Glomerular endothelial cell (primary cell): ENCODE measurements around the gene FGF14. TPM values are rescaled to one million over a fixed set of nuclear protein-coding genes. Genes with fewer than 3 reads are reported as not detected.
A peak's percentile ranks its signal among the peaks of the same experiment; 100 is the strongest.

Experiments
- DNase-seq: peaks from one replicate; pipeline ENCODE4 v3.0.0-alpha.2; 2011; ENCODE audit warnings: low read depth, low spot score; ENCODE audit errors: extremely low read depth
- total RNA-seq: library from RNA; depleted of rRNA; stranded (reverse); fragments of >200 nt; gene quantifications from 2 replicates; pipeline ENCODE4 v1.2.3, GENCODE V29; 2015

FGF14 gene
- total RNA-seq, 1 donor from 2014 or later = 0.06 TPM

DNA sequence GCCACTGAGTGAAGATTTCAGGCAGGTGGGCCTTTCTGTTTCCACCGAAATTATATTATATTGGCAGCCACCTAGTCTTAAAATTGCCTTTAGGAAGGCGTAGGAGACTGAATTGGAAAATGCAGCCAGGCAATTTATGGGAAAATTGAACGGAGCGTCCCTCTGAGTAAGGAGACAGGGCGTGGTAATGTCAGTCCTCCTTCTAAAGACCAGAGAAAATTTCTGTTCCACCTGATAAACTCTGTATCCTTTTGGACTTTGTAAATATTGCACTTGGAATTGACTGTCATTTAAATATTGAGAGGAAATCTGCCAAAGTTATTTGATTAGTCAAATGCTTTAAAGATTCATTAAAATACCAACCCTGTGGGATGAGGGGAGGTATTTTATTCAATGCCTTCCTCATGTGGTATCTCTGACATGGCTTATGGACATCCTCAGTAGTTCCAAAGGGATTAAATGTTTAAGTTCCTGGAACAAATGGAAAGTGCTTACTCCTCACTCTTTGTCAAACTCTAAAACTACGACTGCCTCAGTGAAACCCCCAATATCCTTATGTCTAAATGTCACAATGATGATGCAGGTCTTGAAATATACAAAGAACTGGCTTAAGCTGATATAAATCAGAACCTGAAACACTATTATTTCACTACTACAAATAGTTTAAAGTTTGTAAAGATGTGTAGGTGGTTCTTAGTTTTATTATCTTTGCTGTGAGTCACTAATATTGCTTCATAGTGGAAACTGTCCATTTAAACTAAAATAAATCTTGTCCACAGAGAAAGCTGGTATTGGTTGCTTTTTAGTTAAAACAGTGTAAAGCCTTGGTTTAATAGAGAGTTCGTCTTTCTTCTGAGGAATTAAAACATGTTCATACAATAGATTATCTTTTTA, 203.2 kb downstream of the FGF14 start:
- DNase-seq = no peak

DNA sequence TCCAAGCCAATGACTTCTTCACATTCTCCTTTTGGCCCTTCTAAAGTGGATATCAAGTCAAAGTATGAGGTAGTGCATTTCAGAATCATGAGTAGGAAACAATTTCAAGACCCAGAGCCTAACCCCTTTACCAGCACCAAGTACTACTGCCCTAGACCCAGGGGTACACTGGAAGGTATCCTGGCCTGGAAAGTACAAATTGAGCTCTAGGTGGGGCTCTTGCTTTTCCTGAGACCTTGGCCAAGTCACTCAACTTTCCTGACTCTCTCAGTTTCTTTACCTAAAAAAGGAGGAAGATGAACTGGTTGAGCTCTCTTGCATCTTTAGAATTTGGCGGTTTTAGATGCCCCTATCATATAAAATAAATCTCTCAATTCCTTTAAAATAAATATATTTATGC, 204.7 kb downstream of the FGF14 start:
- DNase-seq = no peak

DNA sequence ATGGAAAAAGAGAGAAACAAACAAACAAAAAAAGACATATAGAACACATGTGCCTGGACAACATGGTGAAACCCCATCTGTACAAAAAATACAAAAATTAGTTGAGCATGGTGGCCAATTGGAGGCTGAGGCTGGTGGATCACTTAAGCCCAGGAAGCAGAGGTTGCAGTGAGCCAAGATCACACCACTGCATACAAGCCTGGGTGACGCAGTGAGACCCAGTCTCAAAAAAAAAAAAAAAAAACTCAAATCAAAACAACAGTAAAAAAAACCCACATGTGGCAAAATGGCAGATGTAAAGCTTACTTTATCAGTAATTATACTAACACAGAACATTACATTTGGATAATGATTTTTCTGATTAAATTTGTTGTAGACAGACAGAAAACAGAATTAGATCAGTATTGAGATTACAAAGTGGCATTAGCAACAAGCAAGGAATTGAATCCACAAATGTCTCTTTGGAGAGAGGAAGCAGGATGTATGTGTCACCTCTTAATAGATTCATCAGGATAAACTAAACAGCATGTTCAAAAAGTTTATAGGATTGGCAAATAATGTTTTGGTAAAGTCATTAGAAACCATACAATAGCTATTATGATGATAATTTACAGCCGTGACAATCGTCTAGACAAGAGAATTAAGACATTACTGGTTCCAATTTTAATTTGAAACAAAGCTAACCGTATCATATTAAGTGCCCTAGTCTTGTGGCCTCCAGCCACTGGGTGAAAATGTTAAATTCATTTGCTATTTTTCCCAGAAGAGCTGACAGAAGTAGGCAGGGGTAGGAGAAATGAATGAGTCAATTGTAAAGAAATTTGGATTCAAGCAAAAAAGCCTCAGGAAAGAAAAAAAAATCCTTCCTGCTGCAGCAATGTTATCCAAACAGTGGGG, 206.0 kb downstream of the FGF14 start:
- DNase-seq = peak; percentile 25

DNA sequence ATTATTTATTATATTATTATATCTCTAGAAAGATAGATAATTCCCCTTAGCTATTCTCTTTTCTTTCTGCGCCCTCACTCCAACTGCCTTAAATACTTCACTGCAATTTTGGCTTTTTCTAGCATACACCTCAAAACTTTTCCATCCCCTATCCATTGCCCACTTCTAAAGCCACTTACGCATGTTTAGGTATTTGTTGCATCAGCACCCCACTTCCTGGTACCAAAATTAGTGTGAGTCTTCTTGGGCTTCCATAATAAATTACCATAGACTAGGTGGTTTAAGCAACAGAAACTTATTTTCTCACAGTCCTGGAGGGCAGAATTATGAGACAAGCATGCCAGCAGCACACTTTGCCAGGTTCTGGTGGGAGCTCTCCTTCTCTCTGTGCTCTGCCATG, 209.0 kb downstream of the FGF14 start:
- no peak for DNase-seq

DNA sequence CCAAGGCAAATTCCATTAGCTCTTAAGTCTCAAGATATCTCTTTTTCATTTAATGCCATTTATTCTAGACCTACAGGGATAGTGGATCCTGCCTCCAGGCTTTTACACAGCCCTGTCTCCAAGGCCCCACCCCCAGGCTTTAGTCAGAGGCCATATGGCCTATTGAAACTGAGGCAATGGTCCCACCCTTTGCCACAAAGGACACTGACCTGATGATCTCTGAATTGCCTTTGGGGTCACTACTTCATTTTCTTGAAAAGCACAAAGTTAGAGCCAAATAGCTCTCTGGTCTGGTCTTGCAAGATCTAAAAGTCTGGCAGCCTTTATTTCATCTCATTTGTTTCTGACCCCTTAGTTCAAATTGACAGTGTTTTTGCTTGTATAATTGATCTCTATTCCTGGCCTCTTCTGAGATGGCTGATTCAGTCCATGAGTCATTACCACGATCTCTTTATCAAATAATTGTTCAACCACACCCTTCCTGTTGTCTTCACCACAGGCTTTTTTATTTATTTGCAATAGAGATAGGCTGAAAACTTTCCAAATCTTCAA, 209.8 kb downstream of the FGF14 start:
- no peak for DNase-seq

DNA sequence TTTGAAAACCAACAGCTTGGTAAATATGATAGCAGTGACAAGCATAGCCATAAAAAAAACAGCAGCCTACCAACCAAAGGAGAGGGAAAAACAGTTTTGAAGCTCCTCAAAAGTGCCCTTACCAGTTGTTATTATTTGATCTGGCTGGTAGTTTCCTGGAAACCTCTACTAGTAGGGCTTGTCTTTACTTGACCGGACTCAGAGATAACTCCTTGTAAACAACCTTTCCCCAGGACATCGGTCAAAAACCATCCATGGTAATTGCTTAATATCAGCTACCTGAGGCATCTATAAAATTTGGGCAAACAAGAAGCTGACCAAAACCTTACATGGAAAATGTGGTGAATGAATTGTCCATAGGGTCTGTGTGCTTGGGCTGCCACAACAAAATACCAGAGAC, 210.9 kb downstream of the FGF14 start:
- DNase-seq = no peak

DNA sequence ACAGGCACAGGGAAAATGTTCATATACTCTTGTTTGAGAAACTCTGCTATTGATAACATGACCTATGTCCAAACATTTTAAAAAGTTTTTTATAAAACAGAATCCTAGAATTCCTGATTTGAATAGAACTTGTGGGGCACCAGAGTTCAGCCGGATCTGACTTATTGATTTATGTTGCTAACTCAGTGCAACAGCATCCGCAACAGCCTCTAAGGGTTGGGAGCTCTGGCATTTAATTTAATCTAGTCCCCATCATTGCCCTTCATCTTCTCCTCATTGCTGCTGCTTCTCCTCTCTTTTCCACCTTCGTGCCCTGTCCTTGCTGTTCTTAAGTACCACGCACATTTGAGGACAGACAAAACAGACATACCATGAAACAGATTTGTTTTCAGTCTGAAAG, 214.5 kb downstream of the FGF14 start:
- no peak for DNase-seq

DNA sequence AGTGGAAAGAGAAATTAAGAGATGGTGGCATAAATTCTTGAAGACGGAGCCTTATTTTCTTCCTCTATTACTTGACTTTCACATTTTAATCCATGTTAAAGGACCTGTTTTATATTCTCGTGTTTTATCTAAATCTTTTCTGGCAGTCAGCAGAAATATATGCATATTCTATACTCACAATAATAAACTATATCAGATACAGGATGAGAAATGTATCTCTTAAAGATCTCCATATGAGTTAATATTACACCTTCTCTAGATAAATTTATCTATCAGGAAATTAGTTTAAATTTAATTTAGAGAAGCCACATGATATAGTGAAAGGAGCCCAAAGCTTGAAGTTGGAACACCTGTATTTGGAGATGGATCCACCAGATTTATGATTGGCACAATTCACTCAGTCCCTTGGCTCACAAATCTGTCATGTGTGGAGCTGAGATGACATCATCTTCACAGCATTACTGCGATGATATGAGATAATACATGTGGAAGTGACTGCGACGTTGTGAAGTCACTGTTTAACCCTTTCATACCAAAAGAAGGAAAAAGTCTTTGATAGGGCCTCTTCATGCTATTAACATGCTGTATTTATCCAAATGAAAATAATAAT, 216.4 kb downstream of the FGF14 start:
- no peak for DNase-seq

DNA sequence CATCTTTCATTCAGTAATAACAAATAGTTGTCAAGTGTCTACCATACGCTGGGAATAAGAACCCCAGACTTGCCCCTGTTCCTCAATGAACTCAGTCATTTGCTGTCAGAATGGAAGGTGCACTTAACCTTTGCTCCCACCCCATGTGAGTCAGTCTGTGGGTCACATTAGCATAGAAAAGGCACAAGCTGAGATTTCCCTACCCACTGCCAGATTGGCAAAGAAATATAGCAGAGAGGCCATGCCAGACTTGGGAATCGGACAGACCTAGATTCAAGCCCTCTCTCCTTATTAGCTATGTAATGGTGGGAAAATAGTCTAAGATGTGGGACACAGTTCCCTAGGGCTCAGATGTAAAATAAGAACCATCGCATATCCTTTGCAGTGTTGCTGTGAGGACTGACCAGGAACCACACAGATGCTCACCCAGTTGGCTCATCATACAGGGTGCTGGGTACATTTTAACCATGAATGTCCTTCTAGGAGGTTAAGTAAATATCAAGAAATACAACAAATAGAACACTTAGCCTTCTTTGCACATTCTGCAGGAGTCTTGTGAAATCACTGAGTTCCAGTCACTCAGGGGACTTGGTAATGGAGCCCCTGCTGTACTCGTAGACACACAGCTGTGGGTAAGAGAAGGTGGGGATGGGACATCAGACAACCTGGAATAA, 218.2 kb downstream of the FGF14 start:
- no peak for DNase-seq

DNA sequence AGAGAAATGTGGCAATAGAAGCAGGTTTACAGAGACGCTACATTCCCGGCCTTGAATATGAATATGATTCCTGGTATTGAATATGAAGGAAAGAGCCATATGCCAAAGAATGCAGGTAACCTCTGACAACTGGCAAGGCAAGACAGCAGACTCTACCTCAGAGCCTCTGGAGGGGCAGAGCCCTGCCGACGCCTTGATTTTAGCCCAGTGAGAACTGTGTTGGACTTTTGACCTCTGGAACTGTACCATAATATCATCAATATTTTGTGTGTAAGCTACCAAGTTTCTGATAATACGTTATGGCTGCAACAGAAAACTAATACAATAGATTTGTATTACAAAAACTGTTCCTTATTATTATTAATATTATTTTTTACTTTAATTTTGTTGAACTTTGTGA, 219.7 kb downstream of the FGF14 start:
- no peak for DNase-seq

DNA sequence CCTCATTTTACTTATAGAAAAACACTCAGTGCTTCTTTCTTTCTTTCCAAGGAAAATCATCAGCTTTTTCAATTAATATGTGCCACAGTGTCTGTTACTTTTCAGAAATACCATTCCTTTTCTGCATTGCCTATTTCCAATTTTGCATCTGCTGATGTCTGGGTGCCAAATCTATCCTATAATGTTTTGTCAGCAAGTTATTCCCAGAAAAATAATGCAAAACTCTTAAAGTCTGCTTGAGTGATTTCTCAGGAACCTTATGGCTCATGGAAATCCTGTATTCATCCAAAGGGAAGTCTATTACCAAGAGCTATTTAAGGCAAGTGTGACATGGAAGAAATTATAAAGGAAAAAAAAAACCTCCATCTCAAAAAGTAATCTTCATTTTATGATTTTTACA, 224.4 kb downstream of the FGF14 start:
- DNase-seq = no peak

DNA sequence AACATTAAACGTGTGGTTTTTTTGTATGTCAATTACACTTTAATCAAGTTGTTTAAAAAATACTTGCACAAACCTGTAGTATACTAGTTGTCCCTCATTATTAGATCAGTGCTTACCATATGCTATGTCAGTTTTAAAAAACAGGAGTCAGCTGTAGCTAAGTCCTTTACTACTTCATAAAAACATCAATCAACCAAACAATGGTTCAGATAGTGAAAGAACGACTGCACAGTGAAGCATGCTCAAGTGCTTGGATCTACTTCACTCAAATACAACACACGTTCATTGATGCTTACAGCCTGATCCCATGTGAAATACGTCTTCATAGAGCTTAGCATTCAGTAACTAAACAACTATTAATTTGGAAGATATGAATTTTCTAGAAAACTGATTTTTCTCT, 225.0 kb downstream of the FGF14 start:
- DNase-seq = no peak

DNA sequence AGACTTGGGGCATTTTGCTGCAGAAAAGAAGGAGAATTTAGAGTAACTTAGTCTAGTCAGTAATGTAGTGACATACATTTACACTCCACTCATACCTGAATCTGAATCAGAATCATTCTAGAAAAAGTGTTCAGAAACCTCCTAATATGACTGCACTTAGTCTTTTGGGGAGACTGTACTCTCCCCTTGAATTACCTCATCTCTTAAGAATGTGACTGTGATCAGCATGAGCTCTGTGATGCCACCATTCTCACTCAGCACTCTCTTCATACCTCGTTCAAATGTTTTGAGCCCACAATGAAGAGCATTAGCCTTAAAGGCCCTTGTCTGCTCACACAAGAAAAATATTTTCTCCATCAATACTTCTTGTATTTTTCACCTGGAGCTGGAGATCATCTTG, 229.4 kb downstream of the FGF14 start:
- no peak for DNase-seq

DNA sequence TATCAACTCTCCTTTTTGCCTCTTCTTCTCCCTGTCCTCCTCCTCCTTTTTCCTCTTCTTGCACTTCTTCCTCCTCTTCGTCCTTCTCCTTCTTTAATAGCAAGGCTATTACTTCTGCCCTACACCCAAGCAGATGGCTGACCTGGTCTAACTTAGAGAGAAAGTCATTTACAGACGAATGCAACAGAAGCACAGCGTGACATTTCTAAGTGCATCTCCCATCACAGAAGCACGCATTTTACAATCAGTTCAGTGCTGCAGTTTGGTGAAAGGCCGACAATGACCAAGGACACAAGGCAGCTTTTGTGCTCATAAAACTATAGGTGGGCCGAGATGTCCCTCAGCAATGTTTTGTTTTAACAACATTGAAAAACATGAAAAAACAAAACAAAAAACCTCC, 231.5 kb downstream of the FGF14 start:
- DNase-seq = no peak

DNA sequence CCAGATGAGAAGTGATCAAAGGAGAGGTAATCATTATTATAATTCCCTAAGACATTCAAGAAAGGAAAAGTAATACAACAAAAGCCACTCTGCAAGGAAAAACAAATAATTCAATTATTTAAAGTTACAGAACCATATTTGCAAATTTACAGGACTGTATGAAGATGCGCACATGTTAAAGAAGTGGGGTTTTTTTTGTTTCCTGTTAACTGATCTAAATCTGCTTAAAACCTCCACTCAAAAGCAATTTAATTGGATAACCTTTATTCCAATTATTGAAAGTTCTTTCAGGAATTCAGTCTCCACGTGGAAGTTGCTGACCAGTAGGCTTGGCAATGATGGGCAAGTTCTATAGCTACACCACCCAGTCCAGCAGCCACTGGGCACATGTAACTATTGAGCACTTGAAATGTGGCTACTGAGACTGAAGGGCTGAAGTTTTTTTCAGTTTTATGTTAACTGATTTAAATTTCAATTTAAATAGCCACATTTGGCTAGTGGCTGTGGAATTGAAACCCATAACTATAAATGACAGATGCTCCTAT, 232.3 kb downstream of the FGF14 start:
- no peak for DNase-seq

DNA sequence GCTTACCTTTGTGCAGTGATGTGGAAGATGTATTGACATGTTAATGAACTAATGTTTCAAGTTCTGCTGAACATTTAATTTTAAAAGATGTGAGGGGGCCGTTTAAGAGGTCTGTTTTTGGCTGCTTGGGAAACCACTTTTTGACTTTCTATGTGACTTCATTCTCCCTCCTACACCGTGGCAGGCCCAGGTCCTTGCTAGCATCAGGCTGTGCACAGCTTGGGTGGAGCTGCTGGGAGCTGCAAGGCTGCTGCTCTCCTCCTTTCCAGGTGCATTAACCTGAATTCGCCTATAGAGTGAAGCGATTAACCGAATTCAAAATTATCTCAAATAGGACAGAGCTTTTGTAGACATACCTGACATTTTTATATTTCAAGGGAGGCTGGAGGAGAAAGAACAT, 249.1 kb downstream of the FGF14 start:
- DNase-seq = no peak

DNA sequence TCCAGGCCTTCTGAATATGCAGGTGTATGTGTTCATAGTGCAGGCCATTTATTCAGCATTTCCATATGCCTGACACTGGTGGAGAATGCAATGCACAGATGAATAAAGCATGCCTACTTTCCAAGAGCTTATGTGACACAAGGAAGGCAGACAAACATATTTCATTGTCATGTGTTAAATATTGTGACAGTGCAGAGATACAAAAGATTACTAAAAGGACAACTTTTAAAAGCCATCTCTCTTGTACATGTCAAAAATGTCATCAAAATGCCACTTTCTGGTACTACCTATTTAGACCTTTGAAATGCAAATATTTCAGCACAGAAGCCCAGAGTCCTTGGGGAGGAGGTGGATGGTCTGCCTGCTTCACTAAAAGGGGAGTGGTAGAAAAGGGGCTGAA, 254.5 kb downstream of the FGF14 start:
- no peak for DNase-seq

DNA sequence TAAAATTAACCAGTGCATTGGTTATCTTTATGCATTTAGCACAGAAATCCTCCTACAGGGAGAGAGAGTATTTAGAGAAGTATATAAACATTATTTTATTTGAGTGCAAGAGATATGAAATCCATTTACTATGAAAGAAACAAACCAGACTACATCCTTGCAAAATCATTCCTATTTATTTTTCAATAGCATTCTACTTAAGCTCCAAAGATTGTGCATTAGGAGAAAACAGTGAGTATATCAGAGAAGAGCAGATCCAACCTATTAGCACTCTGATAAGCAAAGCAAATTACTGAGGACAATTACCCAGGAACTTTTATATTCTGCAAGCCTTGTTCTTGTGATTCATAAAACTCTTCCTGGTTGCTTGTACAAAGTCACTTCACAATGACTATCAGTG, 256.1 kb downstream of the FGF14 start:
- no peak for DNase-seq

DNA sequence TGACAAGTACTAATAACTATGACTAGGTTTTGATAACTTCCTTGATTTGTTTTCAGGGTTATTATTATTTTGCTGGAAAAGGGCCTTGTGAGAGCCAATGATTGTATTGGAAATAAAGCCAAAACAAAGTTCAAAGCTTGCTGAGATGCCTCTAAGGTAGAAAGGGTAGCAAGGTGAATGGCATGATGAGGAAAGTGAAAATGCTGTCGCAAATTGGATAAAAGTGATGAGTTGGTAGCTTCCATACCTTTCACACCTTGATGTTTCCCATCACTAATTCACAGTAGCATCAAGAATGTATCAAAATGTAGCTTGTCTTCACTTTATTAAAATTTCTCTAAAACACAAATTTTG, 259.4 kb downstream of the FGF14 start:
- DNase-seq = no peak
